ENCODE measurements around the gene KLHDC8A. TPM values are rescaled to one million over a fixed set of nuclear protein-coding genes. Genes with fewer than 3 reads are reported as not detected.

The KLHDC8A gene
- total and polyA plus RNA-seq, 2 of the 13 experiments (the other 11 are each of a cell fraction or from before 2014, with no cell fraction given) = not detected

GRCh38 chr1:205301205-205301821 lies 55.4 kb downstream of the KLHDC8A start (continued):
- no peak for TF ChIP-seq U2AF2 (IDR thresholded peaks at IDR 0.05; ENCODE audit: low read depth, low read length)
- TF ChIP-seq ISX (CRISPR knock-in tag; conservative IDR thresholded peaks at IDR 0.05) = no peak
- no peak for TF ChIP-seq ZFP62 (CRISPR knock-in tag; IDR thresholded peaks at IDR 0.05)
- TF ChIP-seq ZNF33A (CRISPR knock-in tag; IDR thresholded peaks at IDR 0.05; ENCODE audit: borderline replicate concordance) = no peak
- no peak for TF ChIP-seq ZNF431 (CRISPR knock-in tag; IDR thresholded peaks at IDR 0.05; ENCODE audit: borderline replicate concordance, low read depth)
- peak; percentile 100 for TF ChIP-seq ZFP1 (CRISPR knock-in tag; IDR thresholded peaks at IDR 0.05)
- no peak for TF ChIP-seq ZBTB46 (CRISPR knock-in tag; IDR thresholded peaks at IDR 0.05; ENCODE audit: borderline replicate concordance)
- TF ChIP-seq SOX5 (CRISPR knock-in tag; IDR thresholded peaks at IDR 0.05; ENCODE audit: borderline replicate concordance) = peak; percentile 67; the same call in 1 of the 2 replicates
- TF ChIP-seq RBM22 (optimal IDR thresholded peaks at IDR 0.05; ENCODE audit: low read length) = peak; percentile 44
- TF ChIP-seq ZNF136 (CRISPR knock-in tag; IDR thresholded peaks at IDR 0.05; ENCODE audit: low read depth) = no peak
- no peak for TF ChIP-seq ZBTB20 (CRISPR knock-in tag; IDR thresholded peaks at IDR 0.05; ENCODE audit: borderline replicate concordance, low read depth)
- 0 out of 2 replicates have a peak, but pooled peaks have one; percentile 27 for TF ChIP-seq ZNF644 (CRISPR knock-in tag; IDR thresholded peaks at IDR 0.05; ENCODE audit: low read depth)
- TF ChIP-seq KDM6A (CRISPR knock-in tag; IDR thresholded peaks at IDR 0.05; ENCODE audit: low read depth) = peak; percentile 56; the same call in 1 of the 2 replicates
- no peak for TF ChIP-seq PRPF4 (IDR thresholded peaks at IDR 0.05; ENCODE audit: low read depth, low read length, poor library complexity, severe bottlenecking)
- no peak for TF ChIP-seq ZNF703 (CRISPR knock-in tag; IDR thresholded peaks at IDR 0.05; ENCODE audit: borderline replicate concordance)
- TF ChIP-seq ZNF230 (CRISPR knock-in tag; IDR thresholded peaks at IDR 0.05) = no peak
- TF ChIP-seq ZNF460 (CRISPR knock-in tag; IDR thresholded peaks at IDR 0.05; ENCODE audit: borderline replicate concordance) = peak; percentile 30; the same call in 1 of the 2 replicates
- TF ChIP-seq ARHGAP35 (CRISPR knock-in tag; IDR thresholded peaks at IDR 0.05; ENCODE audit: borderline replicate concordance) = no peak
- no peak for TF ChIP-seq TRIM22 (IDR thresholded peaks at IDR 0.05)
- TF ChIP-seq ZNF672 (CRISPR knock-in tag; IDR thresholded peaks at IDR 0.05) = no peak
- peak; percentile 25; the same call in 1 of the 2 replicates for TF ChIP-seq FOXA3 (CRISPR knock-in tag; IDR thresholded peaks at IDR 0.05)
- TF ChIP-seq GZF1 (CRISPR knock-in tag; IDR thresholded peaks at IDR 0.05) = no peak
- peak; percentile 58; the same call in 1 of the 2 replicates for TF ChIP-seq KDM1A (CRISPR knock-in tag; IDR thresholded peaks at IDR 0.05)
- TF ChIP-seq ZNF746 (CRISPR knock-in tag; IDR thresholded peaks at IDR 0.05) = peak; percentile 95
- peak; percentile 49; the same call in 1 of the 2 replicates for TF ChIP-seq ZFX (CRISPR knock-in tag; IDR thresholded peaks at IDR 0.05; ENCODE audit: low read depth)
- TF ChIP-seq ADNP (CRISPR knock-in tag; IDR thresholded peaks at IDR 0.05) = no peak
- 0 out of 2 replicates have a peak, but pooled peaks have one; percentile 29 for TF ChIP-seq THAP11 (CRISPR knock-in tag; IDR thresholded peaks at IDR 0.05)
- 0 out of 2 replicates have a peak, but pooled peaks have one; percentile 49 for TF ChIP-seq ATF7-NPFF (CRISPR knock-in tag; IDR thresholded peaks at IDR 0.05; ENCODE audit: low read depth)
- TF ChIP-seq GATAD1 (CRISPR knock-in tag; IDR thresholded peaks at IDR 0.05) = 0 out of 2 replicates have a peak, but pooled peaks have one; percentile 46
- no peak for TF ChIP-seq RFX5 (IDR thresholded peaks at IDR 0.05; ENCODE audit: low read depth, low read length)
- TF ChIP-seq ZNF12 (CRISPR knock-in tag; IDR thresholded peaks at IDR 0.05) = no peak
- no peak for TF ChIP-seq MAF1 (CRISPR knock-in tag; IDR thresholded peaks at IDR 0.05; ENCODE audit: borderline replicate concordance)

Measured in HepG2 (cell line).